ENCODE measurements around the gene SORL1. TPM values are rescaled to one million over a fixed set of nuclear protein-coding genes. Genes with fewer than 3 reads are reported as not detected.

SORL1 gene
- total and polyA plus RNA-seq, 3 experiments from 2014 or later = 44.5 to 220 (median 46.9) TPM

DNA sequence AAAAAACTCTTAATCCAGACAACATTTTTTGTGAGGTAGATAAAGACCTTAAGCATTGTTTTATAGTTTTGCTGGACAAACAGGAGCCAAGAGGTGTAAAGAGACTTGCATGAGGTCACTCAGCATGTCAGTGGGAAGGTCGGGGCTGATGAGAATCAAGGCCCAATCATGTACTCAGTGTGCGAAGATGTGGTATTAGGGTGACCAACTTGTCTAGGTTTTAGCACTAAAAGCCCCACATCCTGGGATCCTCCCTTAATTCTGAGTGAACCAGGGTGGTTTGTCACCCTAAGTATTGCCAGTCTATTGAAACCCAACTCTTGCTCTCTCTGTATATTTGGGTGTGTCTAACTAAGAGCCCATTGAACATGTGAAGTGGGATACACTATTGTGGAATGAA, 20.2 kb downstream of the SORL1 start:
- no peaks in the 10 kb centered on the region for H3K9me3 ChIP-seq (ENCODE audit: low read length)
- H3K4me3 ChIP-seq (ENCODE audit: low read length) = no peak overlapping the region
- peaks cover 81% of the 10 kb centered on the region for H3K4me1 ChIP-seq (ENCODE audit: insufficient read depth, low read length)
- H3K27ac ChIP-seq (ENCODE audit: low read depth, low read length) = peak overlapping the region; percentile 2
- Mint-ChIP-seq H3K27ac (peak overlapping the region; percentile 82 to 93 (median 87)), H3K36me3 (peaks cover 3 to 75% (median 16%) of the 10 kb centered on the region in 3 donors), H3K4me1 (peaks cover 84 to 96% (median 96%) of the 10 kb centered on the region in 3 donors), H3K9me3 (no peaks in the 10 kb centered on the region), H3K4me3 (peak overlapping the region; percentile 11 to 82 (median 57)), H3K27me3 (peaks cover 0 to under 1% of the 10 kb centered on the region in 2 donors)
- DNase-seq = no peak
- ChIA-PET POLR2A (interaction anchor here (0.7 kb wide), 1 partner anchor 22 kb away, joined by 6 read pairs; no protein-coding TSS in a partner anchor), CTCF (no interaction called here)
- no peaks in the 10 kb centered on the region for H3K27me3 ChIP-seq (ENCODE audit: insufficient read depth, low read length, poor library complexity, severe bottlenecking)
- H3K36me3 ChIP-seq (ENCODE audit: insufficient read depth, low read length) = peaks cover 42% of the 10 kb centered on the region

DNA sequence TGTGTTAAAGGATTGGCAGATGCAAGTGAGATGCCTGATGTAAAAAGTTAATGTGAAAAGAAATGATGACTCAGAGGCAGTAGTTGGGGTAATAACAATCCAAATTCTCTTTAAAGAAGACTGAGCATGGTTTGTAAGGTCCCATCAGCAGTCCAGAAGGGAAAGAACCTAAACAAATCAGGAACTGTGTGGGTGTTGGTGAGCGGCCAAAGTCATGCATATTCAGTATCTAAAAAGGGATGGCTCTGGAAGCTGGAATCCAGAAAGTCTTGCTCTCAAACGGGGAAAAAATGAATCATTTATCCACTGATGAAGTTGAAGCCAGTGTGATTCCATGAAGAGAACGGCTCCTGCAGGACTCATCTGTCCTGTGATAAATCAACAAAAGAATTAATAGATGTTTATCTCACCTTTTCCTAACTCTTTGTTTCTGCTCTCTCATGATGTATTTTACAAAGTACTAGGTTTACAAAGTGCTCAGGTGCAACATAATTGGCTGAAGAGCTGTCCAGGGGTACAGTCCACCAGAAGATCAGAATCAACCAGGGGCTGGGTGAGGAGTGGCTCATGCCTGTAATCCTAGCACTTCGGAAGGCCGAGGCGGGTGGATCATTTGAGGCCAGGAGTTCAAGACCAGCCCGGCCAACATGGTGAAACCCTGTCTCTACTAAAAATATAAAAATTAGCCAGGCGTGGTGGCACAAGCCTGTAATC, 21.1 kb downstream of the SORL1 start:
- CTCF ChIA-PET = no interaction called here
- peaks cover 48% of the 10 kb centered on the region for H3K36me3 ChIP-seq (ENCODE audit: insufficient read depth, low read length)
- H3K27me3 Mint-ChIP-seq = peaks cover 0 to 1% of the 10 kb centered on the region in 2 donors

GRCh38 chr11:121474680-121475079, 22.6 kb downstream of the SORL1 start:
- H3K4me3 ChIP-seq (ENCODE audit: low read length) = no peak overlapping the region
- no peaks in the 10 kb centered on the region for H3K27me3 ChIP-seq (ENCODE audit: insufficient read depth, low read length, poor library complexity, severe bottlenecking)
- H3K27ac ChIP-seq (ENCODE audit: low read depth, low read length) = no peak overlapping the region
- Mint-ChIP-seq H3K27me3 (peaks cover 0 to 1% of the 10 kb centered on the region in 2 donors), H3K4me1 (peaks cover 70 to 91% (median 88%) of the 10 kb centered on the region in 3 donors), H3K36me3 (peaks cover 8 to 88% (median 19%) of the 10 kb centered on the region in 3 donors), H3K4me3 (no peak overlapping the region), H3K9me3 (no peaks in the 10 kb centered on the region), H3K27ac (peak overlapping the region in 4 of 8 donors; percentile 12 to 84 (median 38))
- no peaks in the 10 kb centered on the region for H3K9me3 ChIP-seq (ENCODE audit: low read length)
- POLR2A ChIA-PET = no interaction called here
- peaks cover 60% of the 10 kb centered on the region for H3K4me1 ChIP-seq (ENCODE audit: insufficient read depth, low read length)
- peaks cover 60% of the 10 kb centered on the region for H3K36me3 ChIP-seq (ENCODE audit: insufficient read depth, low read length)
- DNase-seq = no peak
- CTCF ChIA-PET = interaction anchor here (1.0 kb wide), 1 partner anchor 23 kb away, joined by 3 read pairs; no protein-coding TSS in a partner anchor

More for the DNA sequence above, 21.1 kb downstream of the SORL1 start:
- Mint-ChIP-seq H3K4me3 (peak overlapping the region in 4 of 7 donors; percentile 38 to 82 (median 66)), H3K36me3 (peaks cover 5 to 82% (median 16%) of the 10 kb centered on the region in 3 donors), H3K9me3 (no peaks in the 10 kb centered on the region), H3K4me1 (peaks cover 76 to 93% (median 92%) of the 10 kb centered on the region in 3 donors), H3K27ac (peak overlapping the region; percentile 20 to 93 (median 86))
- POLR2A ChIA-PET = no interaction called here
- Histone ChIP-seq H3K4me1 (ENCODE audit: insufficient read depth, low read length) (peaks cover 75% of the 10 kb centered on the region), H3K4me3 (ENCODE audit: low read length) (no peak overlapping the region), H3K27me3 (ENCODE audit: insufficient read depth, low read length, poor library complexity, severe bottlenecking) (no peaks in the 10 kb centered on the region), H3K27ac (ENCODE audit: low read depth, low read length) (no peak overlapping the region), H3K9me3 (ENCODE audit: low read length) (no peaks in the 10 kb centered on the region)
- DNase-seq = no peak

GRCh38 chr11:121476379-121477032, 24.4 kb downstream of the SORL1 start:
- H3K36me3 ChIP-seq (ENCODE audit: insufficient read depth, low read length) = peaks cover 42% of the 10 kb centered on the region

GRCh38 chr11:121478226-121478894, 26.2 kb downstream of the SORL1 start:
- CTCF ChIA-PET = no interaction called here
- POLR2A ChIA-PET = no interaction called here
- no peak overlapping the region for H3K4me3 Mint-ChIP-seq
- H3K36me3 ChIP-seq (ENCODE audit: insufficient read depth, low read length) = peaks cover 37% of the 10 kb centered on the region
- peaks cover 0 to 1% of the 10 kb centered on the region in 2 donors for H3K27me3 Mint-ChIP-seq
- peaks cover 55% of the 10 kb centered on the region for H3K4me1 ChIP-seq (ENCODE audit: insufficient read depth, low read length)
- H3K4me3 ChIP-seq (ENCODE audit: low read length) = no peak overlapping the region
- H3K27ac Mint-ChIP-seq = peak overlapping the region in 4 of 8 donors; percentile 12 to 41 (median 23)
- DNase-seq = no peak
- peaks cover 7 to 56% (median 8%) of the 10 kb centered on the region in 3 donors for H3K36me3 Mint-ChIP-seq
- H3K27ac ChIP-seq (ENCODE audit: low read depth, low read length) = no peak overlapping the region
- H3K9me3 Mint-ChIP-seq = no peaks in the 10 kb centered on the region
- H3K9me3 ChIP-seq (ENCODE audit: low read length) = no peaks in the 10 kb centered on the region
- peaks cover 61 to 86% (median 83%) of the 10 kb centered on the region in 3 donors for H3K4me1 Mint-ChIP-seq
- H3K27me3 ChIP-seq (ENCODE audit: insufficient read depth, low read length, poor library complexity, severe bottlenecking) = no peaks in the 10 kb centered on the region

More at GRCh38 chr11:121476379-121477032, 24.4 kb downstream of the SORL1 start:
- H3K27me3 Mint-ChIP-seq = peaks cover 0 to 1% of the 10 kb centered on the region in 2 donors
- POLR2A ChIA-PET = no interaction called here
- H3K4me1 Mint-ChIP-seq = peaks cover 63 to 86% (median 84%) of the 10 kb centered on the region in 3 donors
- H3K4me1 ChIP-seq (ENCODE audit: insufficient read depth, low read length) = peaks cover 55% of the 10 kb centered on the region
- H3K36me3 Mint-ChIP-seq = peaks cover 8 to 73% (median 12%) of the 10 kb centered on the region in 3 donors
- no peaks in the 10 kb centered on the region for H3K9me3 Mint-ChIP-seq
- H3K27me3 ChIP-seq (ENCODE audit: insufficient read depth, low read length, poor library complexity, severe bottlenecking) = no peaks in the 10 kb centered on the region
- peak overlapping the region in 2 of 7 donors; percentile 48 to 49 for H3K4me3 Mint-ChIP-seq
- no peaks in the 10 kb centered on the region for H3K9me3 ChIP-seq (ENCODE audit: low read length)
- CTCF ChIA-PET = no interaction called here
- no peak overlapping the region for H3K4me3 ChIP-seq (ENCODE audit: low read length)
- no peak for DNase-seq
- H3K27ac ChIP-seq (ENCODE audit: low read depth, low read length) = no peak overlapping the region
- peak overlapping the region; percentile 12 to 88 (median 66) for H3K27ac Mint-ChIP-seq

GRCh38 chr11:121478895-121479697, 27.0 kb downstream of the SORL1 start:
- H3K9me3 Mint-ChIP-seq = no peaks in the 10 kb centered on the region
- peaks cover 37% of the 10 kb centered on the region for H3K36me3 ChIP-seq (ENCODE audit: insufficient read depth, low read length)
- H3K27me3 Mint-ChIP-seq = peaks cover 0 to 1% of the 10 kb centered on the region in 2 donors
- H3K27me3 ChIP-seq (ENCODE audit: insufficient read depth, low read length, poor library complexity, severe bottlenecking) = no peaks in the 10 kb centered on the region
- POLR2A ChIA-PET = no interaction called here
- DNase-seq = no peak
- H3K4me1 Mint-ChIP-seq = peaks cover 66 to 89% (median 84%) of the 10 kb centered on the region in 3 donors
- H3K9me3 ChIP-seq (ENCODE audit: low read length) = no peaks in the 10 kb centered on the region
- no peak overlapping the region for H3K4me3 ChIP-seq (ENCODE audit: low read length)
- H3K4me1 ChIP-seq (ENCODE audit: insufficient read depth, low read length) = peaks cover 57% of the 10 kb centered on the region
- CTCF ChIA-PET = interaction anchor here (1.6 kb wide), 1 partner anchor 28 kb away, joined by 4 read pairs; no protein-coding TSS in a partner anchor
- peak overlapping the region in 3 of 8 donors; percentile 17 to 41 (median 33) for H3K27ac Mint-ChIP-seq
- peak overlapping the region in 1 of 7 donors; percentile 24 for H3K4me3 Mint-ChIP-seq
- H3K36me3 Mint-ChIP-seq = peaks cover 8 to 56% (median 11%) of the 10 kb centered on the region in 3 donors
- no peak overlapping the region for H3K27ac ChIP-seq (ENCODE audit: low read depth, low read length)

- DNase-seq = no peak
- Histone ChIP-seq H3K27me3 (ENCODE audit: insufficient read depth, low read length, poor library complexity, severe bottlenecking) (no peaks in the 10 kb centered on the region), H3K27ac (ENCODE audit: low read depth, low read length) (no peak overlapping the region), H3K36me3 (ENCODE audit: insufficient read depth, low read length) (peaks cover 32% of the 10 kb centered on the region), H3K4me1 (ENCODE audit: insufficient read depth, low read length) (peaks cover 58% of the 10 kb centered on the region), H3K9me3 (ENCODE audit: low read length) (no peaks in the 10 kb centered on the region), H3K4me3 (ENCODE audit: low read length) (no peak overlapping the region)
- Mint-ChIP-seq H3K27me3 (peaks cover 0 to 1% of the 10 kb centered on the region in 2 donors), H3K9me3 (no peaks in the 10 kb centered on the region), H3K4me1 (peaks cover 66 to 89% (median 84%) of the 10 kb centered on the region in 3 donors), H3K27ac (peak overlapping the region in 3 of 8 donors; percentile 17 to 43 (median 33)), H3K36me3 (peaks cover 8 to 54% (median 15%) of the 10 kb centered on the region in 3 donors), H3K4me3 (peak overlapping the region in 2 of 7 donors; percentile 24 to 41)
- CTCF ChIA-PET = interaction anchor here (1.3 to 1.7 kb wide), 3 partner anchors 12 to 187 kb away, joined by 3 to 4 read pairs (median 4); partner anchors contain the start of gene SC5D
- POLR2A ChIA-PET = no interaction called here
Measured at GRCh38 chr11:121479698-121480238, 27.7 kb downstream of the SORL1 start.
